Effector CD8-positive, alpha-beta T cell (primary cell): ENCODE measurements around the gene AMN1.
"Not testable (repeated sequence)": the region's sequence is repeated elsewhere in the genome, so short reads cannot be mapped to it uniquely, and the experiment has no call there.

Experiments used
- DNase-seq: peaks from one replicate; lab custom pipeline; 2025; lab: John Stamatoyannopoulos, UW

Gene AMN1

GRCh38 chr12:31685801-31686200 lies 43.0 kb downstream of the AMN1 start:
- DNase-seq, result no peak

GRCh38 chr12:31682136-31682962 lies 46.5 kb downstream of the AMN1 start:
- peak; percentile 19 for DNase-seq

DNA sequence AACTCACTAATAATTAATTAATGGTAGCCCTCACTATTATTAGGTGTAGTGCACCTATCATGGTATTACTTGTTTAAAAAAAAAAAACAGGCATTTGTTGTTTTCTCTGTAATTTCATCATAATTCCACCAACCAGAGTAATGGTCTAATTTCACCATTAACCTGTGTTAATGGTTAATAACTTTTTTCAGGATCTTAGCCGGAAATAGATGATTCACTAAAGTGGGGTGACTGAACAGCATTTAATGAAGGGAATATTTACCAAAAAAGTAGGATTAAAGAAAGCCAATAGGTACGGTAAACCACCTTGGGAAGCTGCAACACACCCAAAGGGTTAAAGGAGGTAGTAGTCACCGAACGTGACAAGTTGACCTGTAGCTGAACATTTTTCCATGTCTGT lies 56.3 kb downstream of the AMN1 start:
- no peak for DNase-seq

- not testable (repeated sequence) for DNase-seq
Measured at GRCh38 chr12:31669582-31669981, 59.2 kb downstream of the AMN1 start.

DNA sequence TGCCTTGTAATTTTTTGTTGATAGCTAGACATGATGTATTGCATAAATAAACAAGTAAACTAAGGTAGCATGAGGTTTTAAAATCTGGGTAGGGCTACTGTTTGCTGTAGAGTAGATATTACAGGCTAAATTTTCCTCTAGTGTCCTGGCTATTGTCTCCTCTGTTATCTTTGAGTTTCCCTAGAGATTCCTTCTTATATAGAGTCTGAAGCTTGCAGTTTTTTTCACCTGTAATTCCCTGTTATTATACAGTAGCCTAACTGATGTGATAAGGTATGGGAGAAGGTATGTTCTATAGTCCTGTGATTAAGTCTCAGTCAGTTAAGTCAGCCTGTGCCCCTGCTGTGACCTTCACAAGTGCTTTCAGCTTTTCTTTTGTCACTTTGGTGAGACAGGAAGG lies 59.8 kb downstream of the AMN1 start:
- no peak for DNase-seq

- no peak for DNase-seq
Measured at GRCh38 chr12:31664038-31664437, 64.8 kb downstream of the AMN1 start.

GRCh38 chr12:31663576-31663975 lies 65.2 kb downstream of the AMN1 start:
- DNase-seq, result no peak

GRCh38 chr12:31662176-31662849 lies 66.5 kb downstream of the AMN1 start:
- DNase-seq, result no peak

GRCh38 chr12:31659087-31659942 lies 69.5 kb downstream of the AMN1 start, which contains the start of gene ETFBKMT:
Gene ETFBKMT, plus strand, starts transcription at chr12:31659688. Its CDS starts 2,266 bp downstream, at chr12:31661954.
- DNase-seq, result peak; percentile 82

GRCh38 chr12:31658471-31659086 lies 70.2 kb downstream of the AMN1 start:
- DNase-seq, result no peak

GRCh38 chr12:31655792-31656191 lies 73.0 kb downstream of the AMN1 start:
- no peak for DNase-seq

DNA sequence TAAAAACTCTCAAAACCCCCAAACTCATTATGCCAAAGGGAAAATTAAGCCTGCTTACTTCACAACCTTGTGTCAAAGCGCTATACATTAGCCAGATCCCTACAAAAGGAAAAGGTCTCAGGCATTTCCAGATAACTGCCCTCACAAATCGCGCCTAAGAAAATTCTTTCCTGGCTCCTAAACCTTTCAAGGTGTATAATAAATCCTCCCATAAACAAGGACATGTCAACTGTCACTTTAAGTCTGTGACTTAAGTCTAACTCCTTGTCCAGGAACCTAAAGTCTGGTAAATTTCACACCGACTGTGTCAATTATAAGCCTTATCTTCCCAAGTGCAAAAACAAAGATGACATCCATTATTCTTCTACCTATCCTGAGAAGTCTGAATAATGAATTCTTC lies 73.6 kb downstream of the AMN1 start:
- DNase-seq, result no peak

- DNase-seq, result no peak
Measured at GRCh38 chr12:31651893-31652521, 76.8 kb downstream of the AMN1 start.

DNA sequence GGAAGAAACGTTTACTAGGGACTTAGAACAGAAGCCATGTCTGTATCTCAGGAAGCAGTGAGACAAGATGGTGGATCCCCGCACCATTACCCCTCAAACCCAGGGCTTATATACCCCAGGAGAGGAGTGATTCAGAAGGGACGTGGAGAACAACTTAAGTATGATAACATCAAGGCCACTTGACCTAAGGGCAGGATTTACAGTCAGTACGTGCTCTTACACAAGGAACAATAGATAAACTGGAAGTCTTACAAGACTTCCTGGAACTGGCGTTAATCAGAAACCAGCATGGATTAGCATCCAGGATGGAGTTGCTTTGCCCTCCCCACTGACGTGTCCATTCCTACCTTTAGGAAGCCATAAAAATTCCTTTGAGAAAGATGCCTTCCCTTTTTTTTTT lies 77.9 kb downstream of the AMN1 start:
- no peak for DNase-seq

- no peak for DNase-seq
Measured at GRCh38 chr12:31647086-31647491, 81.7 kb downstream of the AMN1 start.

GRCh38 chr12:31645924-31646323 lies 82.9 kb downstream of the AMN1 start:
- DNase-seq, result no peak

DNA sequence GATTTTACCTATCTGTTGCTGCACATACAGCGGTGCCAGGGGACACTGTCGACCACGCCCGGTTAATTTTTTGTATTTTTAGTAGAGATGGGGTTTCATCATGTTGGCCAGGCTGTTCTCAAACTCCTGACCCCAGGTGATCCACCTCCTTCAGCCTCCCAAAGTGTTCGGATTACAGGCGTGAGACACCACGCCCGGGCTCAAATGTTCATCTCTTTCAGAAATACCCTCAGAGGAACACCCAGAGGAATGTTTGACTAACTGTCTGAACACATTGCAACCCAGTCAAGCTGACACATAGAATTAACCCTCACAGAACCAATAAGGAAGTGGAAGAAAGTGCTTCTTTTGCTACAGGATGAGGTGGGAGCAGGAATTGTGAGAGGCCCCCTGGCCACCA lies 84.3 kb downstream of the AMN1 start:
- DNase-seq, result no peak

- DNase-seq, result no peak
Measured at GRCh38 chr12:31641509-31642090, 87.2 kb downstream of the AMN1 start.

GRCh38 chr12:31634620-31635019 lies 94.2 kb downstream of the AMN1 start:
- DNase-seq, result no peak

- no peak for DNase-seq
Measured at GRCh38 chr12:31633464-31633863, 95.4 kb downstream of the AMN1 start.

- no peak for DNase-seq
Measured at GRCh38 chr12:31631809-31632208, 97.0 kb downstream of the AMN1 start.
